NCI-H524 treated with DMSO at 0.1 percent for 48 hours (cell line): Measurements from ENCODE around the gene ASIP.
A peak's percentile ranks its signal among the peaks of the same experiment; 100 is the strongest.
"Not testable (repeated sequence)": the region's sequence is repeated elsewhere in the genome, so short reads cannot be mapped to it uniquely, and the experiment has no call there.

ENCODE experiments used
- DNase-seq: peaks from one replicate; lab custom pipeline; 2025; lab: John Stamatoyannopoulos, UW

Gene ASIP

DNA sequence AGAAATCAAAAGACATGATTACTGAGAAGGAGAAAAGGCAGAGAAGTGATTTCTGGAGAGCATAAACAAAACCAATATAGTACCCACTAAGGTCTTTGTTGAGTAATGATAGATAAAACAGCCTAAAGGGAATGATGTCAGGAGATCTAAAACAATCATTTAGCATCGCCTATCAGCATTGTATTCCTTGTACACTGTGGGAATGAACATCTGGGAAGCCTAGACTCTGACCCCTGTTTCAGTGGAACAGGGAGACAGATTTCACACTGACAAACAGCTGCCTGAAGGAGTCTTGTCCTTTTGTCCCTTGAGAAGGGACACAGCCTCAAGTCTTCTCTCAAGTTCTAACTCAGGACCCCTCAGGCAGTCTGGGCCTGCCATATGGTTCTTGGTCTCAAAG lies 1.7 kb downstream of the ASIP start:
- no peak for DNase-seq

DNA sequence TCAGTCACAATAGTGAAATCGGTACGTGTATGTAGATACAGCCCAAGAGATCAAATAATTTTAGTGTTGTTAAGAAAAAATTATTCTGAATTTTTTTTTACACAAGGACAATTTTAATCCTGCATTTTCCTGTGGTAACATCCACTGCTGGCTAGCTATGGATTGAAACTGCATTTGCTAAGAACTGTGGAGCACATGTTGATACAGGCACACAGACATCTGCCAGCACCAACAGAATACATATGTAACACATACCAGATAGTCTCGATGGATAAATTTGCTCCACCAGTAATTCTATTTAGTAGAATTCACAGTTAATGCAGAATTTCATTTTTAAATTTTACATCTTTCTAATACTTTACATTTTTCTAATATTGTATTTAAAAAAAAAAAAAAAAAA lies 2.2 kb downstream of the ASIP start:
- DNase-seq, result peak; percentile 83

DNA sequence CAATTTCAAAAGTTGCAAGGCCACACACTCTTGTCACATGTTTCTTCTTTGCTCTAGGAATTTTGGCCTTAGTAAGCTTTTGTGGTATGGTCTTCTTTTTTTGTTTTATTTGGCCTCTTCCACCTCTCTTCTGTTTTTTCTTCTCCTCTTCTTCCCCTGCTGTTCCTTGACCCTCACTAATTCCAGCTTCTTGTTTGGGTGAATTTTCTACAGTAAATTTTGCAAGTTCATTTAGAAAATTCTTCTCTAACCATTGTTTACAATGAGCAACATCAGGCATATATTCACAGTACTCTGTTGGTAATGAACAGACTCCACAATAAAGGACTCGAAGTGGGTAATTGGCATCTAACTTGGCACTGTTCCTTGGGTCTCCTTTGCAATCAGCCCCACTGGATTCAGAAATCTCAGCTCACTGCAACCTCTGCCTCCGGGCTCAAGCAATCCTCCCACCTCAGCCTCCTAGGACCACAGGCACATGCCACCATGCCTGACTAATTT lies 5.0 kb downstream of the ASIP start:
- DNase-seq, result no peak

DNA sequence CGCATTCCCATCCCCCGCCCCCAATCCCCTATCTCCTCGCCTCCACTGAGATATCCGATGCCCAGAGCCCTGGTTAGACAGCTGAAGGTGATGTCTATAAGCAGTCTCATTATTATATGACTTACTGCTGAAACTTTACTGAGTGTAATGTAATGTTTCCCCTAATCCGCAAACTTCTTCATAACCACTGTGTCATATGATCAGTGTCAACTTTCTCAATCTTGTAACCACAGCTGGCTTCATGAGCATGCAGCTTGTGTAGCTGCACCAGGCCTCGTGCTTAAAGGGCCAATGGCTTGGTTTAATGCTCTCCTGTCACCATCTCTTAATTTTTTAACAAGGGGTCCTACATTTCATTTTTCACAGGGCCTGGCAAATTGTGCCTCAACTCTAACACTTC lies 8.1 kb downstream of the ASIP start:
- DNase-seq, result no peak

DNA sequence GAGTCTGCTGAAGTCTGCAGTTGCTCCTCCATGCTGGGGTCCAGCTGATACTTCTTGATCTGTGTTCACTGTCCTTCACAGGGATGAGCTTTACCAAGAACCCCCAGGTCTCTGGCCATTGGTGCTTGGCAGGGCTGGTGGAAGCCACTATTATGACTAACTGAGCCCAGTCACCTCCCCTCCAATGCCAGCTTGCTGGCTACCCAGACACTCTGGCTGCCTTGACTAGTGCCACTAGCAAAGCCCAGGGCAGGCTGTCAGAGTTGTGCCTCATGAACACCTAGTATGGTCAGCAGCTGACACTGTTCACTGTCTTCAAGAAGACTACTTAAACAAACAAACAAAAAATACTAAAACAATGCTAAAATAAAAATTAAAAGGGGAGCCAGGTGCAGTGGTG lies 8.8 kb downstream of the ASIP start:
- DNase-seq, result no peak

DNA sequence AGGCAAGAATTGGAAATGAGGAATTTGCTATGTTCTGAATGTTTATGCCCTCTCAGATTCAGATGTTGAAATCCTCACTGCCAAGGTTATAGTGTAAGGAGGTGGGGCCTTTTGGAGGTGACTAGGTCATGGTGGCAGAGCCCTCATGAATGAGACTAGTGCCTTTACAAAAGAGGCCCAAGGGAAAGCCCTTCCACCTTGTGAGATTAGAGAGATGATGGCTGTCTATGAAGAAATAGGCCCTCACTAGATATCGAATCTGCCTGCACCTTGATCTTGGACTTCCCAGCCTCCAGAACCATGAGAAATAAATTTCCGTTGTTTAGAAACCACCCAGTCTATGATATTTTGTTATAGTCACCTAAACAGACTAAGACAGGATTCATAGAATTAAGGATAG lies 10.4 kb downstream of the ASIP start:
- no peak for DNase-seq

DNA sequence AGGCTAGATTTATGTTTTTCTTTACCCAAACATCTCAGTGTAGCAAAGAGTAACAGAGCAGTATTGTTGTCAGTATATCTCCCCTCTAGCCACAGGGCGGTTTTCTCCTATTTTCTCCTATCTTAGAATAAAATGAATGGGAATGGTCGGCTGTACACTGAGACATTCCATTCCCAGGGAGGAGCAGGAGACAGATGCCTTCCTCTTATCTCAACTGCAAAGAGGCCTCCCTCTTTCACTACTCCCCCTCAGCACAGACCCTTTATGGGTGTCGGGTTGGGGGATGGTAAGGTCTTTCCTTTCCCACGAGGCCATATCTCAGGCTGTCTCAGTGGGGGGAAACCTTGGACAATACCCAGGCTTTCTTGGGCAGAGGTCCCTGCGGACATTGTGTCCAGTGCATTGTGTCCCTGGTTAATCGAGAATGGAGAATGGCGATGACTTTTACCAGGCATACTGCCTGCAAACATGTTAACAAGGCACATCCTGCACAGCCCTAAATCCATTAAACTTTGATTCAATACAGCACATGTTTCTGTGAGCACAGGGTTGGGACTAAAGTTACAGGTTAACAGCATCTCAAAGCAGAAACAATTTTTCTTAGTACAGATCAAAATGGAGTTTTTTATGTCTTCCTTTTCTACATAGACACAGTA lies 11.3 kb downstream of the ASIP start:
- not testable (repeated sequence) for DNase-seq

DNA sequence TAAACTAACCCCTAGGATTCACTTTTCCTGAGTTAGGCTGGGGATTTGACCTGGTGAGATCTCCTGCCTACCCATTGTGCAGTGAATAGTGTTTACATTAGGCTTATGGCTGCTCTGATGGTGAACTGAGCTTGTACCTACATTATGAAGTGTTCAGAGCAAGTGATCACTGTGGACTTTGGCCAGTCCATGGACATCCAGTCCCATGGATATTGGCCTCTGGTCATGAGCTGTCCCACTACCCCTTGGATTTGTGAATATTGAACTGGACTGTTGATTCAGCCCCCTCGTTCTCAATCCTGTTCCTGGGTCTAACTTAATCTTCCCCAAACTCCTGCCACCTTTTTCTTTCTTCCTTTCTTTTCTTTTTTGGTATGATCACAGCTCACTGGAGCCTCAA lies 13.8 kb downstream of the ASIP start:
- DNase-seq, result no peak

DNA sequence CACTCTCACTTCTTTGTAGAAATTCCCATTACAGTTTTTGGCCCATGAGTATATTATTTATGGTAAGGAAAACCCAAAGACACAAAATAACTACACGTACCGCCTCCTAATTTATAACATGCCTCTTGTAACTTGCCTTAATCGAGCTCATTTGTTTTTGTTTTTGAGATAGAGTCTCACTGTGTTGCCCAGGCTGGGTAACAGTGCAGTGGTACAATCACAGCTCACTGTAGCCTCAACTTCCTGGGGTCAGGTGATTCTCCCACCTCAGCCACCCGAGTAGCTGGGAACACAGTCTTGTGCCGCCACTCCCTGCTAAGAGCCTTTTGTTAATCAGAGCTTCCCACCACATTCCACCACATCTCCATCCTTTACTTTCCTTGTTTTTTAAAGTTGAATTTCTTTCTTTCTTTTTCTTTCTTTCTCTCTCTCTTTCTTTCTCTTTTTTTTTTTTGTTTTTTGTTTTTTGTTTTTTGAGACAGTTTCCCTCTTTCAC lies 15.5 kb downstream of the ASIP start:
- DNase-seq, result no peak

DNA sequence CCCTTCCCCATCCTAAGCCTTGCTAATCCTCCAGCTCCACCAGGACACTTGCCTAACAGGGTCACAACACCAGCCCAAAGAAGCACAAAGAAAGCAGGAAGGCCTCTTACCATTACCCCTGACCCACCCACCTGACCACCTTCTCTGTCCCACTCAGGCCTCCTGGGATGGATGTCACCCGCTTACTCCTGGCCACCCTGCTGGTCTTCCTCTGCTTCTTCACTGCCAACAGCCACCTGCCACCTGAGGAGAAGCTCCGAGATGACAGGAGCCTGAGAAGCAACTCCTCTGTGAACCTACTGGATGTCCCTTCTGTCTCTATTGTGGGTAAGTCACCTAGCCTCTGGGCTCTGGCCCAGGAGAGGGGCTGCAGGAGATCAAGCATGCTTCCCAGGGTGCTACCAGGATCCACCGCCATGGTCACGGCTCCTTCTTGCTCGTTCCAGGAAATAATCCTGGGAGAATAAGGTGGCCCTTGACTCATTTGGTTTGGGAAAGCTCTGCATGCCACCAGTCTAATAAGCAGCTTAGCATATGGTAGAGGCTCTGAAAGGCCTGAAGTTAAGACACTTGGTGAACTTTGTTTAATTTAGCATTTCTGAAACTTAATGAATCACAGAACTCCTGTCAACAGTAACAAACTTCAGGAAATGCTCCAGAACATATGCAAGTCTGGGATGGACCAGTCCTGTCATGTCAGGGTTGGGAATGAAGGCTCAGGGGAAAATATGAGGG lies 19.2 kb downstream of the ASIP start:
- DNase-seq, result no peak

DNA sequence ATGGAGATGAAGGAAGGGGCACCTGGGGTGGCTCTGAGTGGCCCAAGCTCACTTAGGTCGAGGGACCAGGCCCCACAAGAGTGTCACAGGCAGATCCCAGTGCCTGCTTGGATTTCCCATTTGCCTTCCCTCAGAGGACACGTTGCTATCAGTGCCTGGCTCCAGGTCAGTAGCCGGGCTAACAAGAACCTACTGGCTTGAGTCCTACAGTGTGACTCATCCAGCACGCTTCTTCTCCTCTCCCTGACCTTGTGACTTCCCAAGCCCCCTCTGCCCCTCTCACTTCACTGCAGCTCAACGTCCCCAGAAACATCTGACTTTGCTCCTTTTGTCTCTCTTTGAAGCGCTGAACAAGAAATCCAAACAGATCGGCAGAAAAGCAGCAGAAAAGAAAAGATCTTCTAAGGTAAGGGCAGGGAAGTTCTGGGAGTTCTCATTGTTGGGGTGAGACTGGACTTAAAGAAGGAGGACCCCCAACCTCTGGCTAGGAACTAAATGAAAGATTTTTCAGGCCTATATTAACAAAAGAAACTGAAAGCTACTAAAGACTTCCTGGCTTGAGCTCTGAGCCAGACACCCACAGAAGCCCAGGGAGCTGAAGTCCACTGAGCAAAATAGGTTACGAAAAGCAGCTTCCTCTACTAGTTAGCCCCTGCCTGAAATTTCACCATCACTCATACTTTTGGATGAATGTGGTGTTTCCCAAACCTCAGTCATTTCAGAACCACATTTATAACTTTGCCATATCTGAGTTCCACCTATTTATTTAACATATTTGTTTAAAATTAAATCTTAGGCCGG lies 21.5 kb downstream of the ASIP start:
- DNase-seq, result no peak

DNA sequence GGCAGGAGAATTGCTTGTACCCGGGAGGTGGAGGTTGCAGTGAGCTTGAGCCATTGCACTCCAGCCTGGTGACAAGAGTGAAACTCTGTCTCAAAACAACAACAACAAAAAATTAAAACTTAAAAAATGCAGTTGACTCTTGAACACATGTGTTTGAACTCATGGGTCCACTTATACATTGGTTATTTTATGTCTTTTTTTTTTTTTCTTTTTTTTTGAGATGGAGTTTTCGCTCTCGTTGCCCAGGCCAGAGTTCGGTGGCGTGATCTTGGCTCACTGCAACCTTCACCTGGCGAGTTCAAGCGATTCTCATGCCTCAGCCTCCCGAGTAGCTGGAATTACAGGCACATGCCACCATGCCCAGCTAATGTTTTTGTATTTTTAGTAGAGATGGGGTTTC lies 22.2 kb downstream of the ASIP start:
- not testable (repeated sequence) for DNase-seq

DNA sequence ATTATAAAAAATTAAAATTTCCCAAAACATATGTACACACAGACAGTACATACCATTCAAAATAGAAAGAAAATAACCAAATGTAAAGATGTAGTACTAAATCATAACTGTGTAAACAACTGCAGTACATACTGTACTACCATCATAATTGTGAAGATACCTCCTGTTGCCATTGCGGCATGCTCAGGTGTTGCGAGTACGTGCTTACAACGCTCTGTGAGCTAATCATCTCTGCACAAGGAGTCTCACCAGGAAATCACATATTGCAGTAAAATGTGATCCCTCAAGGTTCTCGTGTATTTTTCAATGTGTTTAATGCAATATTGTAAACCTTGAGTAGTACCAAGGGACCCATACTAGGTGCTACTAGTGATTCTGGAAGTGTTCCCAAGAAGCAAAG lies 22.9 kb downstream of the ASIP start:
- DNase-seq, result no peak

DNA sequence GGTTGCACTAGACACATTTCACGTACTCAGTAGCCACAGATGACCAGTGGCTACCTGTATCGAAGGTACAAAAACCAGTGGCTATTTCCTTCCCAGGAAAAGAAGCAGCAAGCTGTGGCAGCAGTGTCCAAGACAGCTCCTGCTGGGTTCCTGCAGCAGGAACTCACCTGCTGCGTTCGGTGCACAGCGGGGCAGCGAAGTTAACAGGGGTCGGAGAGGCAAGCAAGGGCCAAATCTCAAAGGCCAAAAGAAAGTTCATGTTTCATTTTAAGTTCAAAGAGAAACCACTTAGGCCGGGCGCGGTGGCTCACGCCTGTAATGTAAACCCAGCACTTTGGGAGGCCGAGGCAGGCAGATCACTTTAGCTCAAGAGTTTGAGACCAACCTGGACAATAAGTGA lies 26.9 kb downstream of the ASIP start:
- no peak for DNase-seq

DNA sequence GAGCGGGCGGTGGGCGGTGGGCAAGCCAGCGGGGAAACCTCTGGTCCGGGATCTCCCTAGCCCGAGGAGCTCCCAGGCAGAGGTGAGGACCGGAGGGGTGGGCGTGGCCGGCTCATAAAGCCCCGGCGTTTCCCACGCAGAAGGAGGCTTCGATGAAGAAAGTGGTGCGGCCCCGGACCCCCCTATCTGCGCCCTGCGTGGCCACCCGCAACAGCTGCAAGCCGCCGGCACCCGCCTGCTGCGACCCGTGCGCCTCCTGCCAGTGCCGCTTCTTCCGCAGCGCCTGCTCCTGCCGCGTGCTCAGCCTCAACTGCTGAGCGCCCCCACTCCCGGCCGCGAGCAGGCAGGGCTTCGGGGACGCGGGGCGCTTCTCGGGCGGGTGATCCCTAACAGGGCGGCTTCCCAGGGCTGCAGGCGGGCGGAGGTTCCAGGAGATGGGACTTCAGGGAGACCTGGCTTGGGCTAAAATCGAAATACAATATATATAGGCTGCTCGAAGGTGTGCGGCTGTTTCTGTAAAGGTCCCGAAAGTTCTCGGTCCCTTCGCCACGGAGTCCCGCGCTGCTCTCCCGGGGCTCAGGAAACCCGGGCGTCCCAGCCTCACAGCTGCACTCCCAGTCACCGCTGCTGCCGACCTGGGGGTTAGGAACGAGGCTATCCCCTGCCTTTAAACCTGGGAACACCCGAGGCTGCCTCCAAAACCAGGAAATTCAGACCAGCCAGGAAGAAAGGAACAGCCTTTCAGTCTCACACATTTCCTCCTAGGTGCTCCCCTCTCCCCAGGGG lies 27.8 kb downstream of the ASIP start:
- DNase-seq, result no peak

DNA sequence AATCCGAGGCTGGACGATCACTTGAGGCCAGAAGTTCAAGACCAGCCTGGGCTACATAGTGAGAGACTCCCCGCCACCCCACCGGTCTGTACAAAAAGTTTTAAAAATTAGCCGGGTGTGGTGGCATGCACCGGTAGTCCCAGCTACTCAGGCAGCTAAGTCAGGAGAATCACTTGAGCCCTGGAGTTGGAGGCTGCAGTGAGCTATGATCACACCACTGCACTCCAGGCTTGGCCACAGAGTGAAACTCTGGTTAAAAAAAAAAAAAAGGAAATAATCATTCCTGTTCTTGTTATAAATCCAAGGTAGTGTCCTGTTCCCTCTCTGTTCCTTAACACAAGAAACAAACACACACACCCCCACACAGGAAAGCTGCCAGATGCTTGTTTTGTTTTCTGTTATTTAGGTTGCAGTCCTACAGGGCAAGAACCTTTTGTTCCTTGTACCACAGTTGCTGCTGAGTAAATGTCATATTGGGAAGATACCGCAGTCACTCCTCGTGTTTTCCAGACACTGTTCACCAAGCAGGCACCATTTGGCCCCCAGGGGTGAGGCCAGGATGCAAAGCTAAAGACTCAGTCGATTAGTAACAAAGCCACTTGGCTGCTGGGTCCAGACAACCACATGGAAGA lies 28.9 kb downstream of the ASIP start:
- no peak for DNase-seq

DNA sequence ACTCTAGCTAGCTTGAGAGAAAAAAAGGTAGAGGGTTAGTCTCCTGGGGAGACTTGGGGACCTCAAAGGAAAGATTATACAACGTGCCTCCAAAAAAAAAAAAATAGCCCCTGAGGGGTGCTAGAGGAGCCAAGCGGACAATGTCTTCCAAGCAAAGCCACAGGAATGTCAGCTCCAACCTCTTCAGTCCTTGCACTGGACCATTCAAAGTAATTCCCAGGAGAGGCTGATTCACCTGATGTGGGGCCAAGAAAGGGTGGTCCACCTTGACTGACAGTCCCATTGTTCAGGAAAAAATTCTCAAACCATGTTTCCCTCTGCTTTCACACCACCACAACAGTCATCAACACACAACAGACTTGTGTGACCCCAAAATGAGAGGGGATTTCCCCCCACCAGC lies 30.7 kb downstream of the ASIP start:
- no peak for DNase-seq

DNA sequence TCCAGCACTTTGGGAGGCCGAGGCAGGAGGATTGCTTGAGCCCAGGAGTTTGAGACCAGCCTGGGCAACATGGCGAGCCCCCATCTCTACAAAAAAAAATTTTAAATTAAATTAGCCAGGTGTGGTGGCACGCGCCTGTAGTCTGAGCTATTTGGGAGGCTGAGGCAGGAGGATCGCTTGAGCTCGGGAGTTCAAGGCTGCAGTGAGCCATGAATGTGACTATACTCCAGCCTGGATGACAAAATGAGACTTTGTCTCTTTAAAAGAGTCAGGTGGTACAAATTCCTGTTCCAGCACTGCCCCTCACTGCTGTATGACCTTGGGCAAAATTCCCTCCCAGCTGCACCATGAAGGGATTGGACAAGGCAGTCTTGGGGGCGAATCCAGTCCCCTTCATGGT lies 33.5 kb downstream of the ASIP start:
- DNase-seq, result no peak

DNA sequence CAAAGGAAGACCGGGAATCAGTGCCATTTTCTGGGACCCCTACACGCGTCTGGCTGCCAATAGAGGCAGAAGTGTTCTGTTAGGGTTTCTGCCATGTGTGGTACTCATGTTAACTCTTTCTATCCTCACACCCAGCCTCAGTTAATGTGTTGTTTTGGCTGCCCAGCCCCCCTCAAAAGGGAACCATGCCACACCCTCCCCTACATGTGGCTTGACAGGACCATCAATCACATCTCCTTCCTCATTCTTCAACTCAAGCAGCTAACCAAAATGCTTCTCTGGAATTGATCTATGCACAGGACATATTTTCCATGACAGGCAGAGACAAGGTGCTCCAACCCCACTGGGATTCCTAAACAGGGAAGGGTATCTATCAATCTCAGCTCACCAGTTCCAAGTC lies 40.0 kb downstream of the ASIP start:
- no peak for DNase-seq

DNA sequence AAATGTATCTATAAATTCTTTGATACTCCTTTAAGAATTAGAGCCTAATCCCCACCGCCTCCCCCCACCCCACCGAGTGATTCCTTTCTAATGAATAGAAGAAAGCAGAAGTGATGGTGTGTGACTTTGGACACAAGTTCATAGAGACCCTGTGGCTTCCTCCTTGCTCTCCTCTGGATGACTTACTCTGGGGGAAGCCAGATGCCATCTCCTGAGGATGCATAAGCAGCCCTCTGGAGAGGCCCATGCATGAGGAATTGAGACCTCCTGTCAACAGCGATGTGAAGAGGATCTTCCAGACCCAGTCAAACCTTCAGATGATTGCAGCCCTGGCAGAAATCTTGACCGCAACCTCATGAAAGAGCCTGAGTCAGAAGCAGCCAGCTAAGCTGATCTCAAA lies 40.8 kb downstream of the ASIP start:
- DNase-seq, result no peak

DNA sequence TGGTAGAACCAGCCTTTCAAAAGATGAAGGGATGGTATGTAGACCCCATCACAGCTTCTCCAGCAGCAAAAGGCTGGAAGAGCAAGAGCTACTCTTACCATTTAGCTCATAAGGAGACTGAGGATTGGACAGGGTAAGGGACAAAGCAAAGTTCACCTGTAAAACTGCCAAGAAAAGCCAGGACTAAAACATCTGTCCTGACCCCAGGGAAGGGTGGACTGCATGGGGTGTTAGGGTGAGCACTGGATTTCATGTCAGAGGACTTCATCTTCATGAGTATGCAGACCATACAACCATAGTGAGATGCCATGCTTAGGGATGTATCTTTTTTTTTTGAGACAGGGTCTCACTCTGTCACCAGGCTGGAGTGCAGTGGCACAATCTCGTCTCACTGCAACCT lies 42.6 kb downstream of the ASIP start:
- no peak for DNase-seq

DNA sequence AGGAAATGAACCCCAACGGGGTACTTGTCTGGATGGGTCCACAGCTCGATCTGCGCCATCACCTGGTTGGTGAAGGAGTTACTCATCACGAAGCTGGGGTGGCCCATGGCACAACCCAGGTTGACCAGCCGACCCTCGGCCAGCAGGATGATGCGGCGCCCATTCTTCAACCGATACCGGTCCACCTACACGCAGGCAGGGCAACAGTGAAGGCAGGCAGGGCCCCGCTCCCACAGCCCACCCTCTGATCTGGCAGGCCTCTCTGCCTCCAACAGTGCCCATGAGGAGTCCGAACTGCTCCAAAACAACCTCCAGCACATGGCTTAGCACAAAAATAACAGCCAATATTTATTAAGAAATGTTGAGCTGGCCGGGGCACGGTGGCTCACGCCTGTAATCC lies 44.2 kb downstream of the ASIP start:
- DNase-seq, result no peak
